NCI-H1417 (cell line): ENCODE measurements around the gene RBMX2.

Experiments
- DNase-seq, 3 experiments: peaks; one replicate each; lab custom pipeline; 2025; lab: John Stamatoyannopoulos, UW

Gene RBMX2

GRCh38 chrX:130446974-130447373 is 45.2 kb downstream of the RBMX2 start:
- no peak for DNase-seq
